CD4-positive, alpha-beta T cell treated with Interleukin-15 for 1 hour (primary cell): ENCODE data around the gene LRRC74B.

Source experiments
- DNase-seq: peaks from one replicate; pipeline ENCODE4 v3.0.0-alpha.2; 2020

LRRC74B gene

DNA sequence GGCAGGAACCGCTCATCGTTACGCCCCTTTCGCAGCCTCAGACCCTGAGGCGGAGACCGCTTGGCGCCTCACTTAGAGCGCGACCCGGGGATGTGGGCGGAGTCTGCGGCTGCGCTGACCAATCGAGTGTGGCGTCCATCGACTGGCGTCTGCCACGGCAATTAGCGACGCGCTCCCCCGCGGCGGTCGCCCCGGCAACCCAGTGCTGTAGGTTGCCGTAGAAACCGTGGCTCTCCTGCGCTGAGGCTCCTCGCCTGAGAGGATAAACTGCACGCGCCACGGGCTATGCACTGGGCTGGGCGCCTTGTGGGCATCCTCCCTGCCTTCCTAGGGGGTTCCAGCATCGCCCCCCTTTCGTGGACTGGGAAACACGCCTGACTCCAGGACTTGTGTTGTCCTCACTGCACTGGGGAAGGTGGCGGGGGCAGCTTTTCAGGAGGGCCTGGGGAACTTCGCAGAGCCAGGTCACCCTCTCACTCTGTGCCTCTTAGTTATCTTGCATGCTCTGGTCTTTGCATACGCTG, 31.5 kb upstream of the LRRC74B start:
- DNase-seq, result peak; percentile 93

DNA sequence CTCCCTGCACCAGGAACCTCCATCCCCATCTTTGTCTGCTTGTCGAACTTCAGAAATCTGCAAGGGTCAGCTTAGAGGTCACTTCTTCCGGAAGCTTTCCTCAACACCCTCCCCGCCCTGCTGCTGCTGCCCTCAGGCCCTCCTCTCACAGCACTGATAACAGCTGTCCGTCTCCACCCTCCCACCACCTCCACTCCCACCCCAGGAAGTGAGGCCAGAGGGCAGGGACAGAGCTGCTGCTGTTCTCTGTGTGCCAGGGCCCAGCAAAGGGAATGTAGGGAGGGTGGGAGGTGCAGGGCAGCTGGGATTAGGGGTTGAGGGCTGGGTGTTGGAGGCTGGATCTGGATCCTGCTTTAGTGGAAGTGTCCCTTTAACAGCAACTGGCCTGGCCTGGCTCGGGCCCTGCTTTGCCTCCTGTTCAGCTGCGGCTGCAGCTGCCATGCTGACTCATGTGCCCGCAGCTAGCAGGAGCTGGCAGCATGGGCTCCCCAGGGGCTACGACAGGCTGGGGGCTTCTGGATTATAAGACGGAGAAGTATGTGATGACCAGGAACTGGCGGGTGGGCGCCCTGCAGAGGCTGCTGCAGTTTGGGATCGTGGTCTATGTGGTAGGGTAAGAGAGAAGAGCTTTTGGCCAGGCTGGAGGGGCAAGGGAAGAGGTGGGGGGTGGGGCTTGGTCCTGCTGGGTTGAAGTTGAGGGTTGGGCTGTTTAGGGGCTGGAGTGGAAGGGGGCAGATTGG, 30.9 kb upstream of the LRRC74B start, which contains the start of gene P2RX6:
TSS of gene P2RX6 (plus strand) at position 440 of the 740 bp plus-strand sequence. CDS start at position 450, 10 bp downstream.
- DNase-seq, result no peak

DNA sequence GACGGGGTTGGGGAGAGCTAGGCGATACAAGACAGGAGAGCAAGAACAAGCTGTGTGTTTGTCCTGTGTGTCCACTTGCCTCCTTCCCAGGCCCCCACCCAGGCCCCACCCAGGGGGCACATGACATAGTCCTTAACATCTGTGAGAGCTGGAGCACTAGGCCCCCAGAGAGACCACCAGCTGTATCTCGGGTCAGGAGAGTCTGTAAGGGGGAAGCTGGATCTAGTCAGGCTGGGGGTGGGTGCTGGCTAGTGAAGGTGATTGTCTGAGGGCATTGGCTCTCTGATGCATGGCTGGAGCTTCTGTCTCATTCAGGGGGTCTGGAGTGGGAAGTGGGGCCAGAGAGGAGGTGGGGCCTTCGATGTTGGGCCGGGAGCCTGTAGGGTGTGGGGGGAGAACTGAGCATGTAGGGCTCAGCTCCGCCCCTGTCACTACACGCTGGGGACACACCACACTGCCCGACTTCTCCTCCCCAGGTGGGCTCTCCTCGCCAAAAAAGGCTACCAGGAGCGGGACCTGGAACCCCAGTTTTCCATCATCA, 30.2 kb upstream of the LRRC74B start:
- DNase-seq, result no peak

DNA sequence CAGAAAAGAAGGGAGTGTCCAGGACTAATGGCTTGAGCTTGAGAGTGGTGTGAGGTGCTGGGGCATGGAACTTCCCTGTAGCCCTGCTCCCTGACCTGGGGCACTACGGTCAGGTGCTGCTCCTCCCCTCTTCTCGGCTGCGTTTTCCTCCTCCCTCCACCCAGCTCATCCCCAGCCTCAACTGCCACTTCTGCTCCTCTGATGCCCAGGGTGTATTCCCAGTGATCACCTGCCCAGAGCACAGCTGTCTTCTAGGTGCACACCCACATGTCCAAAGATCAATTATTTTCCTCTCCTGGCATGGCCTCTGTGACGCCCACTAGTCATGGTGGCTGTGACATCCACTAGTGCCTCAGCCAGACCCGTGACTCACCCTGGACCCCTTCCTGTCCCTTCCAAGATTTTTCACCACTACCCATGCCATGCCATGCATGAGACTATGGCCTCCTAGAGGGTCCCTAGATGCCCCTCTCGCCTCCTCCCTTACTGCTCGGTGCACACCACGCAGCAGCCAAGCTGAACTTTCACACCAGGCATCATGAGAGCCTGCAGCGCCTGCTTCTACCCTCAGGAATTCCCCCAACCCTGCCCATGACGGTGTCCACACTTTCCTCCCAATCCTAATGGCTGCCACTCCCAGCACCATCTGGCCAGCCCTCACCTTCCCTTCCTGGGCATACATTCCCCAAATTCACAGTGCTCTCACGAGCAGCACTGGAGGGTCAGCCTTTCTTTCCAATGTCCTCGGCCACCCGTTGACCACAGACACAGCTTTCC, 28.9 kb upstream of the LRRC74B start:
- no peak for DNase-seq

GRCh38 chr22:21018314-21018713, 27.4 kb upstream of the LRRC74B start:
- no peak for DNase-seq

GRCh38 chr22:21020802-21021429, 24.8 kb upstream of the LRRC74B start:
- no peak for DNase-seq

DNA sequence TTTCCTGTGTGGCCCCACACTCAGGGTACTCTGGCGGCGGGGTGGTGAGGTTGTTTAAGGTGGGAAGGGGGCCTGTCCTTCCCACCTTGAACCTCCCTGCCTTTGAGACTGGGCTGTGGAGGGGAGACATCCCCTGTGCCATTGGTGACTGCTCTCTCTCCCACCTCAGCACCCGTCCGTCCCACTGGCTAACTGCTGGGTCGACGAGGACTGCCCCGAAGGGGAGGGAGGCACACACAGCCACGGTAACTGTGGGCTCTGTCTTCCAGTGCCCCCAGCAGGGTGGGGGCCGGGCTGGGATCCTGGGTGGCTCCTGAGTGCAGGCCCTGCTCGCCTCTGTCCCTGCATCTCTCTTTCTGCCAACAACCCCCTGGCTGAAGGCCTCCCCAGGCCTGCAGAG, 23.2 kb upstream of the LRRC74B start:
- no peak for DNase-seq

GRCh38 chr22:21022955-21023614, 22.7 kb upstream of the LRRC74B start:
- DNase-seq, result no peak

DNA sequence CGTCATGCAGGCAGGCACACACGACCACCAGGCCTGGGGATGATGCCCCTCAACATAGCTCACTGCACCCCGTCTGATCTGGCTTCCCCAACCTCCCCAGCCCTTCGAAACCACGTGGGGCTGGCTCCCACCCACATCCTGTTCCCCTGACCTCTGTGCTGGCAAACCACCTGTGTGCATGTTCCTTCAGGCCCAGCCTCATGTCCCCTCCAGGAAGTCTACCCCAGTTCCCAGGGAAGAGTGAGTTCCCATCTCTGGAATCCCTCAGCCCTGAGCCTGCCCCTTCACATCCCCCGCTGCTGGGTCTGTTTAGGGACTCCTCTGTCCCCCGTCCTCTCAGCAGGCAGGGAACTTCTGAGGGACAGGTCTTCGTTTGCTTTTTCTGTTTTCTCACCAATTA, 20.5 kb upstream of the LRRC74B start:
- no peak for DNase-seq

- DNase-seq, result no peak
These were observed 19.7 kb upstream of the LRRC74B start for GRCh38 chr22:21025763-21026755.

GRCh38 chr22:21026783-21027692, 18.7 kb upstream of the LRRC74B start:
- DNase-seq, result no peak

DNA sequence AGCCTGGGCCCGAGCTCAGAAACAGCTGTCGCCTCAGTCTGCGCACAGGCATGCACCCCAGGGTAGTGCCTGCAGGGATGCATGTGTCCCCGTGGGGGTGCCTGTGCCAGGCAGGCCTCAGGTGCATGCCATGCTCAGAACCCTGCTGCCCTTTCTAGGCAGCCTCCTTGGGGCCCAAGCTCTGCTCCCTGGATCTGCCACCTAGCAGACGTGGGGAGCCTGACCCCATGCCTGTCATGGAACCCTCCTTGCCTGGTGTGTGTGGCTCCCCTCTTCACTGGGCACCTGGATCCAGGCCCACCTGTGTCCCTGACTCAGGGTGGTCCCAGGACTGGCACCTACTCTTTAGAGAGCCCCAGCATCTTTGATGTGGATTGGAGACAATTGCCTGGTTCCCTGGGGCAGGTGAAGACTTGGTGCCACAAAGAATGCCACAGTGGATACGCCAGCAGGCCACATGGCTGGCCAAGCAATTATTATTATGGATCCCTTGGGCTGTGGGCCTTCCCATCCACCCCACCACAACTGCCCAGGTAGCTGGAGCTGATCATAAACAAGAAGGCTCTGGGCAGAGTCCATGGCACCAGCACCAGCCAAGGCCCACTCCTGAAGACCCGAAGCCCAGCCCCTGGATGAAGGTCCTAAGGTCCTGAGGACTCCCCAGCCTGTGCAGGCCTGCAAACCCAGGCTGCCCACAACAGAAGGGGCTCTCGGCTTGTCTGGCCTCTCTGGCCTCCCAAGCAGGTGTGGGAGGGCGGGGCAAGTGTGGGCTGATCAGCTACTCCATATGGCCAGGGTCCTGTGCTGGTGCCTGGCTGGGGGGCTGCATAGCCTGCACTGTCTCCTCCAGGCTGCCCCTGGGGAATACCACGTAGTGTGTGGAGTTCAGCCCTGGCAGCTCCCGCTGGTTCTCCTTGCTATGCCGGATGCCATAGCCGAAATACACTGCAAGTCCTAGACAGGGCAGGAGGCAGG, 17.2 kb upstream of the LRRC74B start:
- no peak for DNase-seq

DNA sequence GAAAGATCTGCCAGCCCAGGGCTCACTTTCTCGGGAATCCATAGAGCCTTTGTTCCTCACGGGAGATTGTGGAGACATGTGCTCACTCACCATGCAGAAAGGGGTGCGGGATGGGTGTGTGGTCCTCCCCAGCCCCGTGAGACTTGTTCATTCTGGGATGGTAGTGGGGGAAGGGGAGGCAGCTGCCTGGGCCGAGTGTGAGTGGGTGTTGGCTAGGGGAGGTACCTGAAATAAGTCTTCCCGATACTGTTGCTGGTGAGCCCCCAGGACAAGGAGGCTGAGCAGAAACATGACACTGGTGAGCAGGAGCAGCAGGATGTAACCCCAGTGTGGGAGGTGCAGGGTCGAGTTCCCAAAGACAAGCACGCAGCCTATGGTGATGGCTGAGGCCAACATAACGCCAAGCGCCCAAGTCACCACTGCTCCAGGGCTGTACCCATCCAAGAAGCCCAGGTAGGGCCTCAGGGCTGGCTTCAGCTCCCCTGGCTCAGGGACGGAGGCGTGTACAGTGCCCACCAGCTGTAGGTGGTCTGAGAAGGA, 16.2 kb upstream of the LRRC74B start:
- DNase-seq, result no peak

DNA sequence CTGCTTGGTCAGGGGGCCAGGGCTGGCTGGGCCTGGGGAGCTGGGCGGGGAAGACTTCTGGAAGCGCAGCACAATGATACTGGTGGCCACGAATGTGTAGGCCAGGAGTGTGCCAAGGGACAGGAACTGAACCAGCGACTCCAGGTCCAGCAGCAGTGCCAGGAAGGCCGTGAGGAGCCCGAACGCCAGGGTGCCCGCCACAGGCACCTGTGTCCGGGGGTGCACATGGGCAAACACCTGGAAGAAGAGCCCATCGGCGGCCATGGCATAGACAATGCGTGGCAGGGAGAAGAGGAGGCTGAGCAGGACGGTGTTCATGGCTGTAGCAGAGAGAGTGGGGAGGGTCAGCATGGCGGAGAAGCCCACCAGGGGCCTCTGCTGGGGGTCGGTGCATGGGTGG, 15.7 kb upstream of the LRRC74B start:
- DNase-seq, result no peak

DNA sequence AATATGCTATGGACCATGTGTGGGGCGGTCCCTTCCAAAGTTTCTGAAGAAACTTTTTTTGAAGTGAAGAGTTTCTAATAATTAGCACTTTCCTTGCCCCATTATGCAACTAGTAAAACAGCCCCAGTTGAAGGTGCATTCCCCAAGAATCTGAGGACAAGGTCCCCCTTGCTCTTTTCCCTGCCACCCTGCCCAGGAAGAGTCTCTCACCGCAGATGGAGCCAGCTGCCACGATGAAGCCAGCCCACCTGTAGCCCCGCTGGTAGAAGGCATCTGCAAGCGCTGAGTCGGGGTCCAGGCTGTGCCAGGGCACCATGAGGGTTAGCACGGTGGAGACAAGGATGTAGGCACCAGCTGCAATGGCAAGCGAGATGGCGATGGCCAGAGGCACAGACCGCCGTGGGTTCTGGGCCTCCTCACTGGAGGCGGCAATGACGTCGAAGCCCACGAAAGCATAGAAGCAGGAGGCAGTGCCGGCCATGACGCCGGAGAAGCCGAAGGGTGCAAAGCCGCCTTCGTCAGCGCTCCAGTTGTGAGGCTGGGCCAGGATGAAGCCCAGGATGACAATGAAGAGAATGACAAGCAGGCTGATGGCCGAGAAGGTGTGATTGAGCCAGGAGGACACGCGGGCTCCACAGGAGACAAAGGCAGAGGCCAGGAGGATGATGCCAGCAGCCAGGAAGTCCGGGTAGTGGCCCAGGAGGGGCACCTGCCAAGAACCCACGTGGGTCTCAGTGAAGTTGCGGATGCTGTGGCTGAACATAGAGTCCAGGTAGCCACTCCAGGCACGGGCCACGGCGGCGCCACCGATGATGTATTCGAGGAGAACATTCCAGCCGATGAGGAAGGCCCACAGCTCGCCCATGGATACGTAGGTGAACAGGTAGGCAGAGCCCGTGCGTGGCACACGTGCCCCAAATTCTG, 14.9 kb upstream of the LRRC74B start:
- DNase-seq, result no peak

DNA sequence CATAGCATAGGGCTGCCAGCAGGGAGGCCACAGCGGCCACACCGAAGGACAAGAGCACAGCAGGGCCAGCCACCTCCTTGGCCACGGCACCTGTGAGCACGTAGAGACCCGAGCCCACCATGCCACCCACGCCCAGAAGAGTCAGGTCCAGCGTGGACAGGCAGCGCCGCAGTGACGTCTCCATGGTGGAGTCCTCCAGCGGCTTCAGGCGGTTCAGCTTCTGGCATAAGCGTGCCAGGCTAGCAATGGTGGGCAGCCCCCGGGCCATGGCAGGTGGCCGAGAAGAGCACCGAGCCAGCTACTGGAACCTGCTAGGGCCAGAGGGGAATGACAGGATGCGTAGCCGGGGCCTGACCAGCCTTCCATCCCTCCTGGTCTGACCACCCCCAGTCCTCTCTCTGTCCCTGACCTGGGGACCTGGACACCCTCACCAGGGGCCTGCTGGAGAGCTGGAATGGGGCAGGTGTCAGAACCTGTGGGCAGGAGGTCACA, 14.2 kb upstream of the LRRC74B start:
- no peak for DNase-seq
